Kidney tubule cell (primary cell): ENCODE data around the gene RARRES2.

Experiments used
- DNase-seq: peaks from one replicate; pipeline ENCODE4 v3.0.0-alpha.2; 2018; ENCODE audit warnings: low spot score

The RARRES2 gene

GRCh38 chr7:150337659-150338081, 3.8 kb downstream of the RARRES2 start:
- DNase-seq, result no peak

- no peak for DNase-seq
Observed at GRCh38 chr7:150337179-150337578, 4.2 kb downstream of the RARRES2 start.

- DNase-seq, result no peak
Observed at GRCh38 chr7:150336746-150337145, 4.7 kb downstream of the RARRES2 start.

- no peak for DNase-seq
Observed at GRCh38 chr7:150335774-150336112, 5.7 kb downstream of the RARRES2 start.

- no peak for DNase-seq
Observed at GRCh38 chr7:150335108-150335773, 6.2 kb downstream of the RARRES2 start.

- DNase-seq, result no peak
Observed at GRCh38 chr7:150334108-150334507, 7.3 kb downstream of the RARRES2 start.

- DNase-seq, result no peak
Observed at GRCh38 chr7:150333659-150334058, 7.8 kb downstream of the RARRES2 start.

GRCh38 chr7:150332852-150333635, 8.4 kb downstream of the RARRES2 start:
- peak; percentile 38 for DNase-seq

- DNase-seq, result no peak
Observed at GRCh38 chr7:150330211-150330885, 11.1 kb downstream of the RARRES2 start.

- DNase-seq, result peak; percentile 61
Observed at GRCh38 chr7:150329331-150330120, 11.9 kb downstream of the RARRES2 start.

- peak; percentile 40 for DNase-seq
Observed at GRCh38 chr7:150327308-150327707, 14.1 kb downstream of the RARRES2 start.

- peak; percentile 77 for DNase-seq
Observed at GRCh38 chr7:150326657-150327268, 14.7 kb downstream of the RARRES2 start.

- no peak for DNase-seq
Observed at GRCh38 chr7:150325901-150326300, 15.5 kb downstream of the RARRES2 start.

GRCh38 chr7:150325110-150325611, 16.3 kb downstream of the RARRES2 start:
- peak; percentile 58 for DNase-seq

GRCh38 chr7:150324373-150324961, 17.0 kb downstream of the RARRES2 start:
- peak; percentile 63 for DNase-seq

- peak; percentile 13 for DNase-seq
Observed at GRCh38 chr7:150323682-150324372, 17.6 kb downstream of the RARRES2 start.

GRCh38 chr7:150322833-150323681, 18.4 kb downstream of the RARRES2 start, which contains the start of the genes ACTR3C and LRRC61:
ACTR3C (minus strand) TSS chr7:150323545; CDS start chr7:150295296, 28,249 bp downstream.
LRRC61 (plus strand) TSS chr7:150323355; CDS start chr7:150336862, 13,507 bp downstream.
- peak; percentile 81 for DNase-seq

GRCh38 chr7:150322114-150322832, 19.2 kb downstream of the RARRES2 start:
- peak; percentile 40 for DNase-seq

GRCh38 chr7:150321788-150322113, 19.7 kb downstream of the RARRES2 start:
- no peak for DNase-seq
